Activated T-cell treated with anti-CD3 and anti-CD28 coated beads, Interleukin-2, amount 50 U/mL, for 1 hour (primary cell): ENCODE data around the gene PPL.
"Not testable (repeated sequence)": the region's sequence is repeated elsewhere in the genome, so short reads cannot be mapped to it uniquely, and the experiment has no call there.

ENCODE experiments used
- DNase-seq: peaks from one replicate; pipeline ENCODE4 v3.0.0-alpha.2; 2020

The PPL gene, protein sequence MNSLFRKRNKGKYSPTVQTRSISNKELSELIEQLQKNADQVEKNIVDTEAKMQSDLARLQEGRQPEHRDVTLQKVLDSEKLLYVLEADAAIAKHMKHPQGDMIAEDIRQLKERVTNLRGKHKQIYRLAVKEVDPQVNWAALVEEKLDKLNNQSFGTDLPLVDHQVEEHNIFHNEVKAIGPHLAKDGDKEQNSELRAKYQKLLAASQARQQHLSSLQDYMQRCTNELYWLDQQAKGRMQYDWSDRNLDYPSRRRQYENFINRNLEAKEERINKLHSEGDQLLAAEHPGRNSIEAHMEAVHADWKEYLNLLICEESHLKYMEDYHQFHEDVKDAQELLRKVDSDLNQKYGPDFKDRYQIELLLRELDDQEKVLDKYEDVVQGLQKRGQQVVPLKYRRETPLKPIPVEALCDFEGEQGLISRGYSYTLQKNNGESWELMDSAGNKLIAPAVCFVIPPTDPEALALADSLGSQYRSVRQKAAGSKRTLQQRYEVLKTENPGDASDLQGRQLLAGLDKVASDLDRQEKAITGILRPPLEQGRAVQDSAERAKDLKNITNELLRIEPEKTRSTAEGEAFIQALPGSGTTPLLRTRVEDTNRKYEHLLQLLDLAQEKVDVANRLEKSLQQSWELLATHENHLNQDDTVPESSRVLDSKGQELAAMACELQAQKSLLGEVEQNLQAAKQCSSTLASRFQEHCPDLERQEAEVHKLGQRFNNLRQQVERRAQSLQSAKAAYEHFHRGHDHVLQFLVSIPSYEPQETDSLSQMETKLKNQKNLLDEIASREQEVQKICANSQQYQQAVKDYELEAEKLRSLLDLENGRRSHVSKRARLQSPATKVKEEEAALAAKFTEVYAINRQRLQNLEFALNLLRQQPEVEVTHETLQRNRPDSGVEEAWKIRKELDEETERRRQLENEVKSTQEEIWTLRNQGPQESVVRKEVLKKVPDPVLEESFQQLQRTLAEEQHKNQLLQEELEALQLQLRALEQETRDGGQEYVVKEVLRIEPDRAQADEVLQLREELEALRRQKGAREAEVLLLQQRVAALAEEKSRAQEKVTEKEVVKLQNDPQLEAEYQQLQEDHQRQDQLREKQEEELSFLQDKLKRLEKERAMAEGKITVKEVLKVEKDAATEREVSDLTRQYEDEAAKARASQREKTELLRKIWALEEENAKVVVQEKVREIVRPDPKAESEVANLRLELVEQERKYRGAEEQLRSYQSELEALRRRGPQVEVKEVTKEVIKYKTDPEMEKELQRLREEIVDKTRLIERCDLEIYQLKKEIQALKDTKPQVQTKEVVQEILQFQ (N-terminal part only)

DNA sequence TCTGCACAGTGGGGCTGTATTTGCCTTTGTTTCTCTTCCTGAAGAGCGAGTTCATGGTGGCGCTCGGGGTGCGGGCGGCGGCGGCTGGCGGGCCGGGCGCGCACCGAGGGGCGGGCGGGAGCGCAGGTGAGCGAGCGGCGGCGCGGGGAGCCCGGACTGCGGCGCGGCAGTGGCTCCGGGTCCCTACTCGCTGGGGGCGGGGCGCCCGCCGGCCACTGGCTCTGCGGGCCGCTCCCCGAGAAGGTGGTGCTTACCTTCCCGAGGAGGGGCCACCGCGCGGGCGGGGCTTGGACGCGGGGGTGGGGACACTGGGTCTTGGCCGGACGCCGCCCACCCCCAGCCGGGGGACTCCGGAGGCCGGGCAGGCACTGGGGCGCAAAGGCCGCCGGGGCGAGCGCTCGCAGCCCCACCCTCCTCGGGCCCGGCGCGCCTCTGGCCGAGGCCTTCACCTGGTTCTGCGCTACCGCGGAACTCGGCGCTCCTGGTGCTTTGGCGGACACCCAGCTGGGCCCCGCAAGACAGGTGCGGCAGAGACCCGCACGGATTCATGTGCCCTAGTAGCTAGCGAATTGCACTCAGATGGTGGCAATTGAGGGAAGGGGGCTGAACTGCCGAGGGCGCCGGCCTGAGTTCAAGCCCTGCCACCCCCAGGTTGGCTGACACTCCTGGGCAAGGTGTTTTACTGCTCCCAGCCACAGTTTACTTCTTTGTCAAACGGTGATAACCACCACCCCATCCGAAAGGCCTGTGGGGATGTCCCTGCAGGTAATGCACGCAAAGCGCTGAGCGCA is at the start of gene PPL:
TSS of gene PPL (minus strand) at position 158 of the 791 bp plus-strand sequence. CDS start at position 55, 103 bp downstream.
- no peak for DNase-seq

DNA sequence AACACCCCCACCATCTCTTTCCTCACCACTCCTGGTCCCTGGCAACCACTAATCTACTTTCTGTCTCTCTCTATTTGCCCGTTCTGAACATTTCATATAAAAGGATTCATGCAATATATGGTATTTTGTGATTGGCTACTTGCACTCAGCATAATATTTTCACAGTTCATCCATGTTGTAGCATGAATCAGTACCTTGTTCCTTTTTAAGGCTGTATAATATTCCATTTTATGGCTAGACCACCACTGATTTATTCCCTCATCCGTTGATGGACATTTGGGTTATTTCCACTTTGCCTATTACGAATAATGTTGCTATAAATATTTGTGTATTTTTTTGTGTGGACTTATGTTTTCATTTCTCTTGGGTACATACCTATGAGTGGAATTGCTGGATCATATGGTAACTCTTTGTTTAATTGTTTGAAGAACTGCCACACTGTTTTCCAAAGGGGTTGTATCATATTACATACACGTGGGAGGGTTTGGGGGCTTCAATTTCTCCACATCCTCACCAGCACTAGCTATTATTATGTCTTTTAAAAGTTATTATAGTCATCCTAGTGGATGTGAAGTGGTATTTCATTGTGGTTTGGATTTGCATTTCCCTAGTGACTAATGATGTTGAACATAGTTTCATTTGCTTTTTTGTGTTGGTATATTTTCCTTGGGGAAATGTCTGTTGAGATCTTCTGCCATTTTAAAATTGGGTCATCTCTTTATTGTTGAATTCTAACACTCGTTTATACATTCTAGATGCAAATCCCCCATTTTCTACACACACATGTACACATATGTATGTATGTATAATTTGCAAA is 47.4 kb upstream of the PPL start:
- DNase-seq: no peak

DNA sequence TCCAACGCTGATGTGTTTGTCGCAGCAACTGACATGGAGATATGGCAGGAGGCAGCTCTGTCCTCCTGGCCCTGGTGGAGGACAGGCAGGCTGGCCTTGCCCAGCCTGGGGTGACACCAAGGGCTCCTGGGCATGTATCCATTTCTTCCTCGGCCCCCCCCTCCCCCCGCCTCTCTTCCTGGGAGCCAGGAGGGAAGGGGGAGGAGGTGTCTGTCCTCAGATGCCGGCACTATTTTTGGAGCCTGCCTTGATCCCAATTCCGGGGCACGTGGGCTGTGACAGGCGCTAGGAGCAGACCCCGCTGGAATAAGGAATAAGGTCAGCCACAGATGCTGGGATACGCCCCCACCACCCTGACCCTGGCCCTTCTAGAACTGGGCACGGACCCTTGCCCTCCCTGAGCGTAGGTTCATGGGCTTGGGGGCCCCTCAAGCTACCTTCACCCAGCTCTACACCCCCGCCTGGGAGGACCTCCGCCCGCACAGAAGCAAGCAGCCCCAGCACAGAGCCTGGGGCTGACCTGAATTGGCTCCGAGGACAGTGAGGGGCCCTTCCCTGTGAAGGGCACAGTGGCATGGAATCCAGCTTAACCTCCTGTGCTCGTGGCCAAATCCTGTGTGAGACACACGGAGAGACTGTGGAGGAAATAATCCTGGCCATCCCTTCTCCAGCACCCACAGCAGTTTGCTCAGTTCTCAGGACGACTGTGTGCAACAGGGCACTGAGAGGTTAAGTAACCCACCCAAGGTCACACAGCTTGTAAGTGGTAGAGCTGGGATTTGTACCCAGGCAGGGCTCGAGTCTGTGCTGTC is 45.3 kb upstream of the PPL start:
- no peak for DNase-seq

DNA sequence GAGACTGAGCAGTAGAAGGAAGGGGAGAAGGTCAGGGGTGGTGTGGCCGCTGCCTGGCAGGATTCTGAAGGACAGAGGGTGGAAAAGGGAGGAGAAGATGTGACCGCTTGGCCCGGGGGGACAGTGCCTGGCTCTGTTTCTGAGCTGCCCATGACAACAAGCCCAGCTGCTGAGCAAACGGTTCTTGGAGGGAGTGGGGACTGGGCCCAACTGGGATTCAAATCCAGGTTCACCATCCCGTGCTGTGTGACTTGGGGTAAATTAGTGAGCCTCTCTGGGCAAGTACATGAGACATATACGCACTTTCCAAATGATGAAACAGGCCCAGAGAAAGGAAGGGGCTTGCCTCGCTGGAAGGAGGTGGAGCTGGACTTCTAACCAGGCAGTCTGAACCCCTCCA is 44.5 kb upstream of the PPL start:
- no peak for DNase-seq

DNA sequence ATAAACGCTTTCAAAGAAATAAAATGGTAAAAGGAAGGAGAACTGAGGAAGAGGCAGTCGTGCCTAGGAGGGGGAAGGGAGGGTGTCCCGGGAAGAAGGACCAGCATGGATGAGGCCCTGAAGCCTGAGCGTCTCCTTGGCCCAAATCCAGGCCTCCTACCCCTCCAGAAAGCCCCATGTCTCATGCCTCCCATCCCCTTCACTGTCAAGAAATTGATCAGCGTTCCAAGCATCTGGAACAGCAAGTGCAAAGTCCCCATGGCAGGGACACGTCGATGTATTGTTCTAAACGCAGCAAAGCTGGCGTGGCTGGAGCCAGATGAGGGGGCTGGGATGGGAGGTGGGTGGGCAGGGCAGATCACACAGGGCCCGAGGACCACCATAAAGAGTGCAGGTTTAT is 43.7 kb upstream of the PPL start:
- DNase-seq: no peak

DNA sequence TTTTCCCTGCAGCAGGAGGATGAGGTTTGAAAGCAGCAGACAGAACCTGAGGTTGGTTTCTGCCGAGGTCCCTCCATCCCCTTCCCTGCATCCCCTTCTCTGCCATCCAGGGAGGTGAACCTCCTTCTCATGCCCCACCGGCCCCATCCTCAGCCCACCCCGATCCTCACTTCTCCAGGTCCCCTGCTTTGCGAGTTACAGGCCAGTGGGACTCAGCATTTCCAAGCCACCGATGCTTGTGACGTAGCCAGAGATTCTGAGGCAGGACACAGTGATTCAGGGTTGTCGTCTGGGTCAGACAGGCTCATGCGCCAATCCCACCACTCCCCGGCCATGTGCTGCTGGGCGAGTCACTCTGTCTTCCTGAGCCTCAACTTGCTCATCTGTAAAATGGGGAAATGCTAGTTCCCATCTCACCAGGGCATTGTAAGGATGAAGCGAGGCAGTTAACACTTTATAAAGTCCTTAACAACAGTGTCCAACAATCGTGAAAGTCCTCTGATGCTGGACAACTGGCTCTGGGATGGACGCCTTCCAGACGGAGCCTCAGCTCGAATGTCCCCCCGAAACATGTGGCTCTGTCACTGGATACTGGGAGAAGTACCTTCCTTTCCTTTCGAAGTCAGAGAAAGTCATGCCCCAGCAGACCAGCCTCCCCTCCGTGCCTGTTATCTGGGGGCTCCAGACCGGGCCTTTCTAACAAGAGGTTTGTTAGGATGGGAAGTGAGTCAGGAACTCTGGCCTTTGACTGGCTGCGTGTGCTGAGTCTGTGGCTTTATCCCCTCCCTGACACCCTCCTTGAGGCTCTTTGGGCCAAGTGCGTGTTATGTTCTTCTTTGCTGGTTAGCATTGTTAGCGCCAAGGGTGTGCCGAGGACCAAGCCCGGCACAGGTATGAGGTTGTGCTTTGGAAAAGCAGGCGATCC is 43.0 kb upstream of the PPL start:
- no peak for DNase-seq

DNA sequence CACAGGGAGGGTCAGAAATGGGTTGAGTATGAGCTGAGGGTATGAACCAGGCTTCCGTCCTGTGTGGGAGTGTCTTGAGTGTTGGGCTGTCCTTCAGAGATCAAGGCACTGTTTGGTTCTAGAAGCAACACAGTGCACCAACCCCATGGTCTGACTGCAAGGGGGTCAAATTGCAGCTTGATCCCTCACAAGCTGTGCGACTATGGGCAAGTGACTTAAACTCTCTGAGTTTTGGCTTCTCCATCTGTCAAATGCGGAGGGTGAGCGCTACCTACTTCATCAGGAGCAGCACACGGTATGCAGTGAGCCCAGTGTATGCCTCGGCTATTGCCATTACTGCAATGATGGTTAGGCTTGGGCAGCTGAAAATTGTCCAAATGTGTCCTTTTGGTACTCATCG is 42.2 kb upstream of the PPL start:
- no peak for DNase-seq

DNA sequence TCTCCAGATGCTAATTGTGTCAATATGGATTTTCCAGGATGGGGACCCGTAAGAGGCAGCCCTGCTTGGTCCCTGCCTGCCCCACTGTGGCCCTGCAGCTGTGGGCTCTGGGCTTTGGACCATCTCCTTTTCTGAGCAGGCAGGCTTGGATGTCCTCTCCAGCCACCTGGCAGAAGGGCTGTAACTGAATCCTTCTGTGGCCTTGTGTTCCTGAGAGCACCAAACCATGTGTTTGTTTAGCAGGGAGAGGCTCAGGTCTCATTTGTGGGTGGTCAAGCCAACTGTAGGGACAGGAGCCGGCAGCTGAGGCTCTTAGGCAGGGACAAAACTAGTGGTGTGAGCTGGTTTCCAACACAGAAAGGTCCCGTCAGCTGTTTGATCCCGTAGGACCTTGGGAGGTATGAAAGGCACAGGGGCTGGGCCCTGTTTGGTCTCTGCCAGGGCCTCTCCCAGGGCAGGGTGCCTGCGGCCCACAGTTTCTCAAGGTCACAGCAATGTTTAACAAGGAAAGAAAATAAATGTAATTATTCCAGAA is 39.7 kb upstream of the PPL start:
- DNase-seq: no peak

DNA sequence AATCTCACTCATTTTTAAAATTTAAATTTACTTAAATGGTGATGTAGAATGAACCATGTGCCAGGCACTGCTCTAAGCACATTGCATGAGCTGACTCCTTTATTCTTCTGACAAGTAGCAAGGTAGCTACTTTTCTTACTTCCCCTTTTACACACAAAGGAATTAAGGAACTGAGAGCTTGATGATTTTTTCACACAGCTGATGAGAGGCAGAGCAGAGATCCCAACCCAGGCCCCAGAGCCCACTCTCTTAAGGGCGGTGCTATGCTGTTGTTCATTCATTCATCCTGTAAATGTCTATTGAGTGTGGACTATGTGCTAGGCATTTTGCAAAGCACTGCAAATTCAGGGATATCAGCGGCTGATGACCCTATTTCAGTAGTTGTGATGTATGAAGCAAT is 39.1 kb upstream of the PPL start:
- no peak for DNase-seq

DNA sequence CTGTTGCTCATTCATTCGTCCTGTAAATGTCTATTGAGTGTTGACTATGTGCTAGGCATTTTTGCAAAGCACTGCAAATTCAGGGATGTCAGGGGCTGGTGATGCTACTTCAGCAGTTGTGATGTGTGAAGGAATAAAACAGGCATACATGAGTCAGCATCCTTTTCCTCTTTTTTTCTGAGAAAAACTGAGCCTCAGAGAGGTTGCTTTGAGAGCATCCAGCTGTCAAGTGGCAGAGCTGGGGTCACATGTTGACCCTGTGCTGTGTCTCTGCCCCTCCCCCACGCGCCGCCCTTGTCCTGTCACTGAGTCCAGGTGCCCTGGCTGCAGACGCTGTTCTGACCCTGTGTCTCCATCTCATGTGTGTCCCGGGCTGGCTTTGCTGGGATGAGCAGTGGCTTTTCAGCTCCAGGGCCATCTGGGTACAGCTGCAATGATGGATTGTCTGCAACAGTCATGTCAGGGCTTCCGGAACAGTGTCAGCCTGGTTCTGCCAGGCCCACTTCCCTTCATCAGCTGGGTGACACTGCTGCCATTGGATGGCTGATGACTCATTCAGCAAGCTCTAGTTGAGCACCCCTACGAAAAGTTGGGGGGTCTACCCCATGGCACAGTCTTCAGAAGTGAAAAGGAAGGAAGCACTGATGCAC is 36.1 kb upstream of the PPL start:
- no peak for DNase-seq

DNA sequence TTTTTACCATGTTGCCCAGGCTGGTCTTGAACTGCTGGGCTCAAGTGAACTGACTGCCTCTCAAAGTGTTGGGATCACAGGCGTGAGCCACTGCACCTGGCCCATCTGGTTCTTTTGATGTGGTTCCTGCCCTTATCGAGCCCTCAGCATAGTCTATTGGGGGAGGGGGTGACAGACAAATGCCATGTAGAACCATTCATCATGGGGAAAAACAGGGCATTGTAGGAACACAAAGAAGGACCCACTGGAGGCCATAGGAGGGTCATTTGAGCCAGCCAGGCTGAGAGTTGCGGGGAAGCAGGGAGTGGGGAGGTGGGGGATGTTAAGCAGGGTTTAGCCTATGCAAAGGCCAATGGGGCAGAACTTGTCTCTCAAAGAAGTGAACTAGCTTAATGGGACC is 33.1 kb upstream of the PPL start:
- DNase-seq: no peak

DNA sequence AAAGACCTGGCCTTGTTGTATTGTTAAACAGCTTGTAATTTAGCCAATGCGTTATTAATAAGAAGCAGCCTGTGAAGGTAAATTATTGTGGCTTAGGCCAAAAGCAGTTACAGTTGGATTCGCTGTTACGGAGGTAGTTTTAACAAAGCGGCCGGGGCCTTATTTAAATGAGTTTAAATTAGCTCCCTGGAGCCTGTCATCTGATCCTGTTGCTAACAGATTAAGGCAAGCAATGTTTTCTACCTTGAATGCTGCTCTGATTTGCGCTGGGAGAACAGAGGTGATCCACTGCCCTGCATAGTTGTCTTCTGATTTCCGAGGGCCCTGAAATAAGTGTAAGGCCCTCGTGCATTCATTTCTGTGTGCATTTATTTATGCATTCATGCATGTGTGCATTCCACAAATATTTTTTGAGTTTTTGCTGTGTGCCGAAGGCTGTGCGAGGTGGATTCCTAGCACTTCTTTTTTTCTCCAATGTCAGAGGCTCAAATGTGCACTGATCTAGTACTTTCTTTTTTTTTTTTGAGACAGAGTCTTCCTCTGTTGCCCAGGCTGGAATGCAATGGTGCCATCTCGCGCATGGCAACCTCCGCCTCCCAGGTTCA is 32.0 kb upstream of the PPL start:
- DNase-seq: no peak

DNA sequence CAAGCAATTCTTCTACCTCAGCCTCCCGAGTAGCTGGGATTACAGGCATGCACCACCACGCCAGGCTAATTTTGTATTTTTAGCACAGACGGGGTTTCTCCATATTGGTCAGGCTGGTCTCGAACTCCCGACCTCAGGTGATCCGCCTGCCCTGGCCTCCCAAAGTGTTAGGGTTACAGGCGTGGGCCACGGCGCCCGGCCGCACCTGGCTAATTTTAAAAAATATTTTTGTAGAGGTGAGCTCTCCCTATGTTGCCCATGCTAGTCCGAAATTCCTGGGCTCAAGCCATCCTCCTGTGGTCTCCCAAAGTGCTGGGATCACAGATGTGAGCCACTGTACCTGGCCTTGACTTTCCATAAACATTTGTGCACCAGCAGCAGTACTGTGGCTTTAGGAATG is 31.3 kb upstream of the PPL start:
- DNase-seq: not testable (repeated sequence)

DNA sequence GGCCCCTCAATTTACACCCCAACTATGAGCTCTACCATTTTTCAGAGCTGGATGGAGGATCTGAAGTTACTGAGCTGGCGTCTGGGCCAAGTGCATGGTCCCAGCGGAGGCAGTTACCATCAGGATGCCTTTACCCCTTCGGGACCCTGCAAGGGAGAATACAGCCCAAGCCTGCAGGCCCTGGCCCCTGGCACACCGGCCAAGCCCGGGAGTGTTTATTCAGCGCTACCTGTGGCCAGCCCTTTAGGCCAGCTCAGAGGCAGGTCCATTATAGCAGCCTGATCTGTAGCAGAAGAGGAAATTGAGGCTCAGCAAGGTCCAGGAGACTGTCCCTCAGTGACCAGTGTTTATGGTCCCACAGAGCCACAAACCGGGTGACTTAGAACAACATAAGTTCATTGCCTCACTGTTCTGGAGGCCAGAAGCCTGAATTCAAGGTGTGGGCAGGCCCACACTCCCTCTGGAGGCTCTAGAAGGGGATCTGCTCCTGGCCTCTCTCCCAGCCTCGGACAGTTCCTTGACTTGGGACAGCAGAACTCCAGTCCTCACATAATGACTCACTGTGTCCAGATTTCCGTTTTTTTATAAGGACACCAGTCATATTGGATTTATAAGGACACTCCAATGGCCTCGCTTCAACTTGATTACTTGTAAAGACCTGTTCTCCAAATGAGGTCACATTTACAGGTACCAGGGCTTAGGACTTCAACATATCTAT is 29.9 kb upstream of the PPL start:
- no peak for DNase-seq

DNA sequence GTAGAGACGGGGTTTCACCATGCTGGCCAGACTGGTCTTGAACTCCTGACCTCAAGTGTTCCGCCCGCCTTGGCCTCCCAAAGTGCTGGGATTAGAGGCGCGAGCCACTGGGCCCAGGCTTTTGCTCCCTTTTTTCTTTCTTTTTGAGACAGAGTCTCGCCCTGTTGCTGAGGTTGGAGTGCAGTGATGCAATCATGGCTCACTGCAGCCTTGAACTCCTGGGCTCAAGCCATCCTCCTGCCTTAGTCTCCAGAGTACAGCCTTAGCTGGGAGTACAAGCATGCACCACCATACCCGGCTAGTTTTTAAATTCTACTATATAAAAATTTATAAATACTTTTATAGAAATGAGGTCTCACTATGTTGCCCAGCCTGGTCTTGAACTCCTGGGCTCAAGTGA is 26.6 kb upstream of the PPL start:
- not testable (repeated sequence) for DNase-seq

DNA sequence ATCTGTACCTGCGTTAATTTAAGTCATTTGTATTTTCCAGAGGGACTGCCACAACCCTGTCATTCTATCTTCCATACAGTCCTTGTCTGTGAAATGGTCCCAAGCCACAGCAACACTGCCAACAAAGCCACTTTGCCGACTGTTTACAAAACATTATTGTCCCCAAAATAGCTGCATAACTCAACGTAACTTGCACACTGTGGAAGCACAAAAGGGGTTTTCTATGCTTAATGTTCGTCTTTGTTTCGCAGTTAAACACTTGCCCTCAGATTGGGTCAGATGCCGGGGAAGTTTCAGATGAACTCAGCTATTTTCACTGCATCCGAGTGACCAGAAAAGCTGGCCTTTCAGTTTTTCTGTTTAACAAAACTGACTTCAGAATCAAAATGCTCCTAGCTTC is 25.8 kb upstream of the PPL start:
- DNase-seq: no peak

DNA sequence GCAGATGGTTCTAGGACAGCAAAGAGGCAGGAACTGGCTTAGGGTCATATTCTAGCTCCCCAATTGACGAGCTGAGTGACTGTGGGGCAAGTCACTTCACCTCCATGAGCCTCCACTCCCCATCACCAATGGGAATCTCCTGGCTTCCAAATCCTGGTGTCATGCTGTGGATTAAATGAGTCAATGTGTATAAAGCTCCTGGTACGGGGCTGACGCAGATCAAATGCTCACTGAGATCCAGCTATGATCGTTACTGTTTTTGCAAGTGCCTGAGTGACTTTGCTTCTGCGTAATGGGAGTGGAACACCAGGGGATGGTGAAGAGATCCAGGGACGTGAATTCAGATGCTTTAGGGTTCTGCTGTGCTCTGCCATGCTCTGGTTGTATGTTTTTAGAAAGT is 23.6 kb upstream of the PPL start:
- DNase-seq: no peak
